Muscle of leg (tissue), 11 donors: ENCODE data around the gene FGF14. TPM values are rescaled to one million over a fixed set of nuclear protein-coding genes. Genes with fewer than 3 reads are reported as not detected.

Source experiments
- DNase-seq: peaks from one replicate; pipeline ENCODE4 v3.0.0; 2013
- H3K27ac ChIP-seq: one replicate; pipeline ENCODE4 v1.5.1; 2013; ENCODE audit warnings: mild to moderate bottlenecking, low read length, control low read depth
- H3K27me3 ChIP-seq: one replicate; pipeline ENCODE4 v1.6.1; 2013; ENCODE audit warnings: low read length; ENCODE audit not compliant: control insufficient read depth, insufficient read depth
- H3K36me3 ChIP-seq: one replicate; pipeline ENCODE4 v1.6.1; 2013; ENCODE audit warnings: low read length; ENCODE audit not compliant: control insufficient read depth, insufficient read depth
- H3K4me1 ChIP-seq: one replicate; pipeline ENCODE4 v1.6.1; 2013; ENCODE audit warnings: low read length; ENCODE audit not compliant: control insufficient read depth, insufficient read depth
- H3K4me3 ChIP-seq: one replicate; pipeline ENCODE4 v1.5.1; 2013; ENCODE audit warnings: low read length, control low read depth
- H3K9me3 ChIP-seq: replicated peaks from 2 replicates; pipeline ENCODE4 v1.6.1; 2013; ENCODE audit warnings: low read depth, low read length; ENCODE audit not compliant: control insufficient read depth
- WGBS: methylation state at CpG from one replicate; pipeline ENCODE4 v1.1.5; 2013; ENCODE audit warnings: missing lambda C conversion rate; ENCODE audit not compliant: insufficient coverage; 5-methylcytosine and 5-hydroxymethylcytosine counted together
- polyA plus RNA-seq, 8 donors: library from polyadenylated mRNA; unstranded; fragments of 120-200 nt; gene quantifications; one replicate each; pipeline versions ENCODE4 v1.2.1 to v1.2.3, GENCODE V29; 2013; ENCODE audit warnings: inconsistent platforms in 1 of 8, low replicate concordance in 1 of 8; ENCODE audit not compliant: insufficient read length in 8 of 8, insufficient read depth in 1 of 8
- total RNA-seq: library from RNA; stranded (reverse); fragments of 120-200 nt; gene quantifications from one replicate; pipeline ENCODE4 v1.2.4, GENCODE V29; 2013

FGF14 gene
- total and polyA plus RNA-seq, 9 donors, result 0.09 to 2.1 (median 0.83) TPM

DNA sequence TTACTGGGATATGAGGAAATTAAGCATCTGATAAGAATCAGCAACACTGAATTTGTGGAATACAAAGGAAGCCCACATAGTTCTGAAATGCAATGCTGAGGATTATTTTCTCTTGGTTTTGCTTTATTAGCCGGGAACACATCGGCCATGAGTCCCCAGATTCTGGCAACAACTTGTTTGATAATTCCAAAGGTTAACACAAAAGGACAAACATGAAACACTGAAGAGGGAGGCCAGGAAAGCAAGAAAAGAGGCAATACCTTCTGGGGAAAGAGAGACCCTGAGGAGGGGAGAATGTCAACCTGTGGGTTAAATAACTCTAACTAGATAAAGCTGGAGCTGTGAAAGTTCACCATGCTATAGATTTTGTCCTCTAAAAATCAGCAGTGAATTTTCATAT, 663.5 kb downstream of the FGF14 start:
- no peak overlapping the region for H3K4me3 ChIP-seq
- H3K36me3 ChIP-seq, result no peaks in the 10 kb centered on the region
- H3K4me1 ChIP-seq, result no peaks in the 10 kb centered on the region
- no peak overlapping the region for H3K27ac ChIP-seq
- no peaks in the 10 kb centered on the region for H3K27me3 ChIP-seq
- no peaks in the 10 kb centered on the region for H3K9me3 ChIP-seq
- DNase-seq, result no peak
- 93% methylated on average over 2 of the region's 2 CpGs for WGBS

DNA sequence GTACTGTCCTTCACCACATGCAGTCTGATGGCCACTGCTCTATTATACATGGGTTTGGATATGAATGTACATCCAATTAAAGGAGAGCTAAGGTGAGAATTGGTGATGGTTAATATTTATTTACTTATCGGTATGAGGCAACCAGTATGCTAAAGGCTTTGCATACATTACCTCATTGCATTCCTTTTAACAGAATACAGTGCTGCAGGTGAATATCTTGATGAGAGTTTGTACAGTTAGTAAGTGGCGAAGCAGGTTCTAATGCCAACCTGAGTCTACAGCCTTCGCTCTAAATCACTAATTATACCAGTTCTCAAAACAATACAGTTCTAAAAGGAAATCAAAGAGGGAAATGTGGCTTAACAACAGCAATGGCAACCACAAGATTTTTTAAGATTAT, 665.3 kb downstream of the FGF14 start:
- Histone ChIP-seq H3K27me3 (no peaks in the 10 kb centered on the region), H3K27ac (no peak overlapping the region), H3K36me3 (no peaks in the 10 kb centered on the region), H3K4me3 (no peak overlapping the region), H3K4me1 (no peaks in the 10 kb centered on the region), H3K9me3 (no peaks in the 10 kb centered on the region)
- no peak for DNase-seq
- WGBS, result no CpG with 5 or more reads among the region's 3 CpGs

DNA sequence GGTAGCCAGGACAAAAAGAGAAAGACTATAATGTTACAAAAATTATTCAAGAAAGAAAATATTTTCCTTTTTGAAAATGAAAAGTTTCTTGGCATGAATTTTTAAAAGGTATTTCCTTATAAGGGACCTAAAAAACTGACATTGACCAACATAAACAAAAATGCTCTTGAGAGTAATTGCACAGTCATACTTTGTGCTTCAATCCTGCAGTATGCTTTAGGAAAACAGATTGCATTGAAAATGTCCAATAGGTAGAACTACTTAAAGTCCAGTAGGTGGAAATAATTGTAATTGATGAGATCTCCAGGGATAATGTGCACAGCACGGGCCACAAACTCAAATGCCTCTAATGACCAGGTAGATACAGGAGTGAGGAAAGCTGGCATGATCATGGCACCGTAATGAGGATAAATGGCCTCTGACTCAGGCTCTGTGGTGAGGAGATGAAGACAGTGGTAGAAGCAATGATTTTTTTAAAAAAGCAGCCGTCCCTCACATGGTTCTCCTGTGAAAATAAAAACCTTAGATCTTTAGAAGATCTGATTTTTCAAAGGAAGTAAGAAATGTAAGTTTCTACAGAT, 671.3 kb downstream of the FGF14 start:
- WGBS, result 88% methylated on average over 2 of the region's 3 CpGs
- no peak for DNase-seq
- Histone ChIP-seq H3K4me3 (no peak overlapping the region), H3K4me1 (no peaks in the 10 kb centered on the region), H3K36me3 (no peaks in the 10 kb centered on the region), H3K27me3 (no peaks in the 10 kb centered on the region), H3K9me3 (no peaks in the 10 kb centered on the region), H3K27ac (no peak overlapping the region)

DNA sequence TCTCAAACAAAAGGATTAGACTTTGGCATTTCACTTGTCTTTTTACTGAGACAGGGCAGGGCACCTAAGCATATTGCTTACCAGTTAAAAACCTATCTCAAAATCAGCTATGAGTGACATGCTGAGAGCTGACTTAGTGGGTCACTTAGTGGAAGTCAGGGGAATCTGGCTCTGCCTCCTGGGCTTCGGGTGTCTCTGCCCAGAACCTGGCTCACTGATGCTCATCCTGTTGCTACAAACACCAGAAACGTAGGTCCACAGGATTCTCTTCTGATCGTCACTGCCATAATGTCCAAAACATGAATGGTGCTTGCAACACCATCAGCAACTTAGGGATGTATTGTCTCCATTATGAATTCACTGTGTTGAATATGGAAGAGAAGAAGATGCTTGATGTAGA, 673.2 kb downstream of the FGF14 start:
- no peaks in the 10 kb centered on the region for H3K36me3 ChIP-seq
- no peaks in the 10 kb centered on the region for H3K4me1 ChIP-seq
- H3K4me3 ChIP-seq, result no peak overlapping the region
- no peak overlapping the region for H3K27ac ChIP-seq
- H3K9me3 ChIP-seq, result no peaks in the 10 kb centered on the region
- WGBS, result 41% methylated on average over 2 of the region's 3 CpGs
- H3K27me3 ChIP-seq, result no peaks in the 10 kb centered on the region
- DNase-seq, result no peak

DNA sequence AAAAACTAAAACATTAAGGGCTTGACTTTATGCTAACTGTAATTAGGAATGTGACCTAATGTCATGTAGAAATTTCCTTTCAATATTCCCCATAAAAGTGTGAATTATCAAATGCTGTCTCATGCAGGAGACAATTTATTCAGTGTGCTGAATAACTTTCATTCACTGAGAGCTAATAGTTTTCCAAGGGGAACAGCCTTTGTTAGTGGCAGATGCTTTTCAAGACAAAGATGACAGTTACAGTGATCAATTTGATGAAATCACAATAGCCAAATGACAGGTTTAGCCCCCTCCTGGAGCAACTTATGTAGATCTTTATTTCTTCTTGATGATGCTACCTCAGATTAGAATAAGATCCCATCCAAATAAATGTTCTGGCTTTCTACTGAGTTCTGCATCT, 673.8 kb downstream of the FGF14 start:
- Histone ChIP-seq H3K27ac (no peak overlapping the region), H3K36me3 (no peaks in the 10 kb centered on the region)

DNA sequence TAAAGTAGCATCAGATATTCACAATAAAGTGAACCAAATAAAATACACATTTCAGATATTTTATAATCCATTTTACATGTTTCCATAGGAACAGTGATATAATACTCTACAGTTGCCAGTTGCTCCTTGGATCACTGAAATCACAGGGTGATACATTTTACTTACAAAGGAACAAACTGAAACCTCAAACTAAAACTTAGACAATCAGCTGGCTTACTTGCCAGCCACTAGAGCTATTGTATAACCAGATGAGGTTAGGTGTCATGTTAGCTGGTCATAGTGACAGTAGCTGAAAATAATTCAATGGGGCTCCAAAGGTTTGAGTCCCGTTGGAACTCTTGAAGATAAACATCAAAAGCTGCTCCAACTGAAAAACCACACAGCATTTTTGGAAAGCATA, 674.7 kb downstream of the FGF14 start:
- WGBS, result no CpG with 5 or more reads among the region's 1 CpG
- Histone ChIP-seq H3K9me3 (no peaks in the 10 kb centered on the region), H3K4me1 (no peaks in the 10 kb centered on the region), H3K27me3 (no peaks in the 10 kb centered on the region), H3K4me3 (no peak overlapping the region), H3K36me3 (no peaks in the 10 kb centered on the region), H3K27ac (no peak overlapping the region)
- no peak for DNase-seq

More for the DNA sequence above, 673.8 kb downstream of the FGF14 start:
- H3K4me1 ChIP-seq, result no peaks in the 10 kb centered on the region
- no peaks in the 10 kb centered on the region for H3K9me3 ChIP-seq
- DNase-seq, result no peak
- H3K27me3 ChIP-seq, result no peaks in the 10 kb centered on the region
- H3K4me3 ChIP-seq, result no peak overlapping the region

DNA sequence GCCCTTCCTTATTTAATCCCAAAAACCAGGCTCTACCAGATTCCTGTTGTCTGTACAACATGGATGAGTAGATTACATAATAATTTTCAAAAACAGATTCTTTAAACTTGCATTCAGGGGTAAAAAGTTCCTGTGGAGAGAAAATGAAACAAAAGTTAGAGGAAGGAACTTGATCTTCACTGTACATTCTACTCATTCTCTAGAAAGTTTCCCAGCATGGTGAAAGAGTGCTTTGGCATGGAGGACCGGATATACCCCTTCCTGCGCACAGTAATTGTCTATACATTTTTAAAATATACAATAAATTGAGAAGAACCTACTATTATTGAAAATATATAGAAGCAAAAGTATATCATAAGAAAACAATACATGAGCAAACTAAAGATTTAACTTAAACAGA, 675.2 kb downstream of the FGF14 start:
- Histone ChIP-seq H3K27me3 (no peaks in the 10 kb centered on the region), H3K9me3 (no peaks in the 10 kb centered on the region), H3K36me3 (no peaks in the 10 kb centered on the region), H3K4me1 (no peaks in the 10 kb centered on the region), H3K4me3 (no peak overlapping the region), H3K27ac (no peak overlapping the region)
- WGBS, result no CpG with 5 or more reads among the region's 2 CpGs
- DNase-seq, result no peak

DNA sequence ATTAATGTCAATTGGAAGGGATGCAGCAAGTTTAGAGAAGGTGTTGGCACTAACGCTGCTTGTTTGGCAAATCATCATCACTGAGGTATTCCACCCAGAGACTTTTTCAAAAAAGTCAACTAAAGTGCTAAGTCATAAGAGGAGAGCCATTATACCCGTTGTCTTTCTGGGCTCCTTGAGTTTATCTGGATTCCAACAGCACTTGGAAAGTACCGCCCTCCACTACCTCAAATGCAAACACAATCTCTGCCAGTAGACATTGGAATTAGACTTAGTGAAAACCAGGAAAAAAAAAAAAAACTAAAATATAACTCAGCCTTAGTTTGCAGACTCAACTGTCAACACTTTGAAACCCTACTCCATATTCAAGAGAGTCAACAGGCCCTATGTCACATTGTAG, 683.4 kb downstream of the FGF14 start:
- Histone ChIP-seq H3K4me1 (no peaks in the 10 kb centered on the region), H3K36me3 (no peaks in the 10 kb centered on the region), H3K27me3 (no peaks in the 10 kb centered on the region), H3K9me3 (no peaks in the 10 kb centered on the region), H3K4me3 (no peak overlapping the region), H3K27ac (no peak overlapping the region)
- DNase-seq, result no peak
- WGBS, result 83% methylated on average over 2 of the region's 3 CpGs

DNA sequence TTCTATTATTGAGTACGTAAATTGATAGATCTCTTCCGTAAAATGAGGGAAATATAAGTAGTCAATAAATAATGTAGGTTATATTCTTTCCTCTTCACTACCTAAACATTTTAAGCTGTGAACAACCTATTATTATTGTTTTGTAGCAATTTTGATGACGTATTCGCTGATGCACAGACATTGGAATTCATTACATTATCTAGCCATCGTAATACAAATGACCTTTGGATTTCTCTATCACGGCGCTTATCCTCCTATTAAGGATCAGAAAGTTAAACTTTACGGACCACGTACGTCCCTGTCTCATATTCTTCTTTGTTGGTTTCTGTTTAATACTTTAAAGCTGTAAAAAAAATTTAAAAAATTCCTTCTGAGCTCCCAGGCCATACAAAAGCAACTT, 684.5 kb downstream of the FGF14 start:
- H3K36me3 ChIP-seq, result no peaks in the 10 kb centered on the region
- no peak overlapping the region for H3K4me3 ChIP-seq
- no peak for DNase-seq
- no peaks in the 10 kb centered on the region for H3K9me3 ChIP-seq
- H3K27me3 ChIP-seq, result no peaks in the 10 kb centered on the region
- H3K4me1 ChIP-seq, result no peaks in the 10 kb centered on the region
- WGBS, result no CpG with 5 or more reads among the region's 10 CpGs
- H3K27ac ChIP-seq, result no peak overlapping the region

DNA sequence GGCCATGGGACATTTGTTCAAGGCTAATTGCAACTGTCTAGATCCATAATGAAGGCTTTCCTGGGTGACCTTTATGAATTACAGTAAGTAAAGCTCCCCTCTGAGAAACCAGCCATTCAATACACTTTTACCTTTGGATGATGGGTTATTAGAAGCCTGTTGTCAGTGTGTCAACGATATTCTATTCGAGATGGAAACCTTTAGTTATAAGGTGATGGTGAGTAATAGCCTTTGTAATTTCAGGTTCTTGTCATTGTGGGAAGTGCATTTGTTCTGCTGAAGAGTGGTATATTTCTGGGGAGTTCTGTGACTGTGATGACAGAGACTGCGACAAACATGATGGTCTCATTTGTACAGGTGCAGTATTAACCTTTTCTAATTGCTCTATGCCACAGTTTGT, 687.7 kb downstream of the FGF14 start:
- H3K36me3 ChIP-seq, result no peaks in the 10 kb centered on the region
- no peak overlapping the region for H3K4me3 ChIP-seq
- no peaks in the 10 kb centered on the region for H3K27me3 ChIP-seq
- no peak for DNase-seq
- no peaks in the 10 kb centered on the region for H3K4me1 ChIP-seq
- no peak overlapping the region for H3K27ac ChIP-seq
- H3K9me3 ChIP-seq, result no peaks in the 10 kb centered on the region
- WGBS, result 92% methylated on average over 2 of the region's 3 CpGs

DNA sequence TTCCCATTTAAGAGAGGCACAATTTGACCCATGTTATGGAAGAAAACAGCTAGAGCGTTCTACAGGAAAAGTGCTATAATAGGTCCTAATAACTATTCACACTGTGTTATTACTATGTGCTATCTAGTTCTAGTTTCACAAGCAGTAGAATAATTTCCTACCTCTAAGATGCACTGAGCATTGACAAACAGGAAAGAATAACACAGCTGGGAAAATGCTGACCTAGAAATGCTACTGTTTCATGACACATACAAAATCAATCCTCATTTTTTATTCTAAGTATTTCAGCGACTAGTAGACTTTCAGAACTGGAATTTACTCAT, 689.9 kb downstream of the FGF14 start:
- H3K27ac ChIP-seq, result no peak overlapping the region
- no CpG with 5 or more reads among the region's 2 CpGs for WGBS

More for the DNA sequence above, 689.9 kb downstream of the FGF14 start:
- no peak overlapping the region for H3K4me3 ChIP-seq
- DNase-seq, result peak; percentile 5
- H3K9me3 ChIP-seq, result no peaks in the 10 kb centered on the region
- no peaks in the 10 kb centered on the region for H3K4me1 ChIP-seq
- H3K27me3 ChIP-seq, result no peaks in the 10 kb centered on the region
- no peaks in the 10 kb centered on the region for H3K36me3 ChIP-seq
